Liver (tissue), 9 donors: ENCODE data around the gene RSRC1. TPM values are rescaled to one million over a fixed set of nuclear protein-coding genes. Genes with fewer than 3 reads are reported as not detected.

Experiments used
- DNase-seq: peaks from one replicate; pipeline ENCODE4 v3.0.0-alpha.2; 2017; ENCODE audit warnings: low spot score
- H3K27ac ChIP-seq, 2 donors: one replicate each; pipeline ENCODE4 v1.7.0; 2013; ENCODE audit warnings: inconsistent platforms in 2 of 2, low read length in 2 of 2, control low read depth in 1 of 2, low read depth in 1 of 2, mild to moderate bottlenecking in 1 of 2
- H3K27me3 ChIP-seq, 4 donors: one replicate each; pipeline versions ENCODE4 v1.6.1 to v1.7.0; 2013; ENCODE audit warnings: low read length in 3 of 4, inconsistent platforms in 1 of 4, mild to moderate bottlenecking in 1 of 4, moderate library complexity in 1 of 4; ENCODE audit not compliant: control insufficient read depth in 4 of 4, insufficient read depth in 4 of 4
- H3K36me3 ChIP-seq, 4 donors: one replicate each; pipeline versions ENCODE4 v1.6.1 to v1.7.0; 2013; ENCODE audit warnings: low read length in 3 of 4, mild to moderate bottlenecking in 3 of 4, low read depth in 1 of 4, moderate library complexity in 1 of 4; ENCODE audit not compliant: control insufficient read depth in 4 of 4, insufficient read depth in 3 of 4
- H3K4me1 ChIP-seq, 4 donors: one replicate each; pipeline versions ENCODE4 v1.6.1 to v1.7.0; 2013; ENCODE audit warnings: low read length in 3 of 4, mild to moderate bottlenecking in 3 of 4, moderate library complexity in 1 of 4; ENCODE audit not compliant: control insufficient read depth in 4 of 4, insufficient read depth in 4 of 4
- H3K4me3 ChIP-seq, 3 donors: one replicate each; pipeline versions ENCODE4 v1.6.1 to v1.7.0; 2013; ENCODE audit warnings: low read length in 3 of 3, control low read depth in 1 of 3, low read depth in 1 of 3, mild to moderate bottlenecking in 1 of 3
- H3K9ac ChIP-seq, 2 donors: one replicate each; pipeline ENCODE4 v1.7.0; 2013; ENCODE audit warnings: low read length in 2 of 2, mild to moderate bottlenecking in 2 of 2, moderate library complexity in 2 of 2, control low read depth in 1 of 2, low read depth in 1 of 2
- H3K9me3 ChIP-seq, 4 donors: one replicate each; pipeline versions ENCODE4 v1.6.1 to v1.7.0; 2013; ENCODE audit warnings: low read length in 3 of 4; ENCODE audit not compliant: control insufficient read depth in 4 of 4
- CTCF ChIP-seq: fragments of 150-350 bp; IDR thresholded peaks from 2 replicates; pipeline ENCODE4 v1.5.1; 2017; ENCODE audit warnings: improper control_type of control experiment, low read depth, low read length; ENCODE audit not compliant: missing input control
- FOXA2 ChIP-seq: IDR thresholded peaks from 2 replicates; pipeline ENCODE4 v1.6.1; 2016; ENCODE audit warnings: antibody characterized with exemption
- GABPA ChIP-seq, 2 donors: IDR thresholded peaks in 1 of 2; conservative IDR thresholded peaks in 1 of 2; 2 replicates each; pipeline ENCODE4 v1.6.1; 2016; ENCODE audit warnings: antibody characterized with exemption in 2 of 2, mild to moderate bottlenecking in 1 of 2, moderate library complexity in 1 of 2
- HNF4A ChIP-seq, 2 donors: conservative IDR thresholded peaks; 2 replicates each; pipeline ENCODE4 v1.6.1; 2016; ENCODE audit warnings: antibody characterized with exemption in 2 of 2, mild to moderate bottlenecking in 2 of 2
- HNF4G ChIP-seq: IDR thresholded peaks from 2 replicates; pipeline ENCODE4 v1.6.1; 2016; ENCODE audit warnings: antibody characterized with exemption
- JUND ChIP-seq, 2 donors: IDR thresholded peaks; 2 replicates each; pipeline ENCODE4 v1.6.1; 2016; ENCODE audit warnings: antibody characterized with exemption in 2 of 2
- MAX ChIP-seq: IDR thresholded peaks from 2 replicates; pipeline ENCODE4 v1.6.1; 2016; ENCODE audit warnings: antibody characterized with exemption
- NR2F2 ChIP-seq: IDR thresholded peaks from 2 replicates; pipeline ENCODE4 v1.6.1; 2016; ENCODE audit warnings: antibody characterized with exemption
- RAD21 ChIP-seq, 2 donors: IDR thresholded peaks; 2 replicates each; pipeline ENCODE4 v1.6.1; 2016; ENCODE audit warnings: antibody characterized with exemption in 2 of 2, mild to moderate bottlenecking in 2 of 2
- REST ChIP-seq: IDR thresholded peaks from 2 replicates; pipeline ENCODE4 v1.6.1; 2016; ENCODE audit warnings: antibody characterized with exemption, mild to moderate bottlenecking
- RXRA ChIP-seq, 2 donors: IDR thresholded peaks; 2 replicates each; pipeline ENCODE4 v1.6.1; 2017 to 2018; ENCODE audit warnings: antibody characterized with exemption in 2 of 2, mild to moderate bottlenecking in 1 of 2
- SP1 ChIP-seq: IDR thresholded peaks from 2 replicates; pipeline ENCODE4 v1.6.1; 2018; ENCODE audit warnings: antibody characterized with exemption, mild to moderate bottlenecking
- TAF1 ChIP-seq: conservative IDR thresholded peaks from 2 replicates; pipeline ENCODE4 v1.6.1; 2016; ENCODE audit warnings: antibody characterized with exemption, mild to moderate bottlenecking
- YY1 ChIP-seq: IDR thresholded peaks from 2 replicates; pipeline ENCODE4 v1.6.1; 2016; ENCODE audit warnings: antibody characterized with exemption, mild to moderate bottlenecking
- WGBS: extraction: QIAGEN DNeasy Blood & Tissue Kit; methylation state at CpG from one replicate; pipeline ENCODE4 v1.1.7; 2013; 5-methylcytosine and 5-hydroxymethylcytosine counted together
- polyA plus RNA-seq, 2 donors: library from polyadenylated mRNA; stranded (reverse) in 1 of 2; unstranded in 1 of 2; fragments of 200-250 nt in 1 of 2; fragments of >200 nt in 1 of 2; fragmentation: Nextera tagmentation in 1 of 2; extraction: Ambion mirVana in 1 of 2; gene quantifications; one replicate each; pipeline versions ENCODE4 v1.2.1 to v1.2.3, GENCODE V29; 2013 to 2015
- total RNA-seq, 2 donors: library from RNA; depleted of rRNA; stranded (reverse); fragments of >200 nt; gene quantifications; one replicate each; pipeline ENCODE4 v1.2.3, GENCODE V29; 2014
- TF ChIP-seq, protein P1 (sequence below): IDR thresholded peaks from 2 replicates; pipeline ENCODE4 v1.6.1; 2016; ENCODE audit warnings: antibody characterized with exemption
- donor health status: healthy.
- donor health status: healthy.
- donor health status: healthy.
- donor health status: healthy.
- donor health status: healthy.

Gene RSRC1
- total and polyA plus RNA-seq, 4 donors: 7.2 to 30.3 (median 20.7) TPM

DNA sequence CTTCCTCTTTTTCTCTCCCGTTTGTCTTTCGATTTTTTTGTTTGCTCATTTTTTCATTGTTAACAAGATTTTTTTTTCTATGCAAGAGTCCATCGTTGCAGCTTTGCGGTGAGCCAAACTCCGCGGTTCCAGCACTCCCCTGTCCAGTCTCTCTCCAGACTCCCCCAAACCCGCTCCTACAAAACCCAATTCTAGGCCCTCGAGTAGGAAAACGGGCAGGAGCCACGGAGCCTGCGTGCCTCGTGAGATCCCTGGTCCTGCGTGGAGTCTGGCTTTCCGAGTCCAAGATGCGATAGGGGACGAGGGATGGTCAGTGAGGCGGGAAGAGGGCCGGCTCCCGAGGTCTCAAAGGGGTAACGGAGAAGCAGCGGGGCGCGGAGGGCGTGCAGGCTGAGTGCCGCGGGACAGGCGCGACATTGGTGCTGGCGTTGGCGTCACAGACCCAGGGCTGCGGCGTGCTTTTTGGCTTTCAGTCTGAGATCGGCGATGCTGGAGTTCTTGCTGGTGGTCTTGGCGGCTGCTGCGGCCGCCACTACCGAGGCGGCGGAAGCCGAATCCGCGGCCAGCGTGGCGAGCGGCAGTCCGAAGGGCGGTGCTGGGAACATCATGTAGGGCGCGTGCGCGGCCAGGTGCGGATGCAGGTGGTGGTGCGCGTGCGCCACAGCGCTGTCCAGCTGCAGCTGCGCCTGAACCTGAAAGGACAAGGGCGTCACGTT is 12.1 kb upstream of the RSRC1 start:
- no peak overlapping the region for H3K27ac ChIP-seq
- H3K27me3 ChIP-seq: peaks cover 0 to 44% (median 12%) of the 10 kb centered on the region in 4 donors
- peak; percentile 74 for DNase-seq
- TF ChIP-seq GABPA (IDR thresholded peaks at IDR 0.05 in 1 of 2, conservative IDR thresholded peaks at IDR 0.05 in 1 of 2) (peak in 1 of 2 donors; percentile 47), HNF4G (no peak), HNF4A (conservative IDR thresholded peaks at IDR 0.05) (peak; percentile 48 to 71), YY1 (peak; percentile 69), REST (peak; percentile 100), MAX (peak; percentile 58), SP1 (no peak)
- H3K4me1 ChIP-seq: peaks cover 0 to 11% (median 9%) of the 10 kb centered on the region in 4 donors
- peak overlapping the region; percentile 58 to 82 (median 58) for H3K4me3 ChIP-seq
- H3K9me3 ChIP-seq: peaks cover 0 to 8% (median 0%) of the 10 kb centered on the region in 4 donors
- H3K9ac ChIP-seq: peak overlapping the region in 1 of 2 donors; percentile 33
- H3K36me3 ChIP-seq: no peaks in the 10 kb centered on the region
- WGBS: 2% methylated on average over 60 of the region's 60 CpGs

DNA sequence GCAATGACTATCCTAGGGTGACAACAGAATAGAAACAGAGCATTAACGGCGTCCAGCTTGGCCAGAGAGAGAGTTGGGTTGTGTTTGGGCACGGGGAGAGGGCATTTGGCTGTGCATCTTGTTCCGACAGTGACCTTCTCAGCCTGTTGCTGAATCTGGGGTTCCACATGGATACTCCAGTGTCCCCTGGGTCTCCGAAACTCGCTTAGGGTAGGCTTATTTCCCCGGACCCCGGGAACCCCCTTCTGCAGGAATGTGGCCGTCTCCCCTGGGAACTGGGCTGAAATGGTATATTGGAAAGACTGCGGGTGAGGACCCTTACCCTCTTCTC is 11.6 kb upstream of the RSRC1 start:
- Histone ChIP-seq H3K36me3 (no peaks in the 10 kb centered on the region), H3K4me1 (peaks cover 0 to 15% (median 12%) of the 10 kb centered on the region in 4 donors), H3K27me3 (peaks cover 0 to 48% (median 14%) of the 10 kb centered on the region in 4 donors), H3K4me3 (peak overlapping the region in 2 of 3 donors; percentile 58 to 82), H3K27ac (no peak overlapping the region), H3K9me3 (peaks cover 0 to 8% (median 0%) of the 10 kb centered on the region in 4 donors), H3K9ac (no peak overlapping the region)
- DNase-seq: no peak
- WGBS: 7% methylated on average over 10 of the region's 10 CpGs
- TF ChIP-seq RXRA (IDR thresholded peaks at IDR 0.05) (no peak), GABPA (IDR thresholded peaks at IDR 0.05 in 1 of 2, conservative IDR thresholded peaks at IDR 0.05 in 1 of 2) (no peak), RAD21 (IDR thresholded peaks at IDR 0.05) (no peak), HNF4G (no peak), FOXA2 (no peak), NR2F2 (no peak), CTCF (no peak), MAX (no peak), HNF4A (conservative IDR thresholded peaks at IDR 0.05) (no peak), TAF1 (no peak), JUND (IDR thresholded peaks at IDR 0.05) (no peak), SP1 (no peak), REST (no peak)
- TF ChIP-seq, protein P1, sequence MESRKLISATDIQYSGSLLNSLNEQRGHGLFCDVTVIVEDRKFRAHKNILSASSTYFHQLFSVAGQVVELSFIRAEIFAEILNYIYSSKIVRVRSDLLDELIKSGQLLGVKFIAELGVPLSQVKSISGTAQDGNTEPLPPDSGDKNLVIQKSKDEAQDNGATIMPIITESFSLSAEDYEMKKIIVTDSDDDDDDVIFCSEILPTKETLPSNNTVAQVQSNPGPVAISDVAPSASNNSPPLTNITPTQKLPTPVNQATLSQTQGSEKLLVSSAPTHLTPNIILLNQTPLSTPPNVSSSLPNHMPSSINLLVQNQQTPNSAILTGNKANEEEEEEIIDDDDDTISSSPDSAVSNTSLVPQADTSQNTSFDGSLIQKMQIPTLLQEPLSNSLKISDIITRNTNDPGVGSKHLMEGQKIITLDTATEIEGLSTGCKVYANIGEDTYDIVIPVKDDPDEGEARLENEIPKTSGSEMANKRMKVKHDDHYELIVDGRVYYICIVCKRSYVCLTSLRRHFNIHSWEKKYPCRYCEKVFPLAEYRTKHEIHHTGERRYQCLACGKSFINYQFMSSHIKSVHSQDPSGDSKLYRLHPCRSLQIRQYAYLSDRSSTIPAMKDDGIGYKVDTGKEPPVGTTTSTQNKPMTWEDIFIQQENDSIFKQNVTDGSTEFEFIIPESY: no peak
